Renal cortical epithelial cell (primary cell): ENCODE data around the gene EGFR. TPM values are rescaled to one million over a fixed set of nuclear protein-coding genes. Genes with fewer than 3 reads are reported as not detected.
"Not testable (repeated sequence)": the region's sequence is repeated elsewhere in the genome, so short reads cannot be mapped to it uniquely, and the experiment has no call there.

Source experiments
- DNase-seq: peaks from one replicate; pipeline ENCODE4 v3.0.0-alpha.2; 2011; ENCODE audit warnings: low read depth
- total RNA-seq: library from RNA; depleted of rRNA; stranded (reverse); fragments of >200 nt; gene quantifications from 2 replicates; pipeline ENCODE4 v1.2.3, GENCODE V29; 2014

EGFR gene
- total RNA-seq, 1 donor from 2014 or later: 97.1 TPM

DNA sequence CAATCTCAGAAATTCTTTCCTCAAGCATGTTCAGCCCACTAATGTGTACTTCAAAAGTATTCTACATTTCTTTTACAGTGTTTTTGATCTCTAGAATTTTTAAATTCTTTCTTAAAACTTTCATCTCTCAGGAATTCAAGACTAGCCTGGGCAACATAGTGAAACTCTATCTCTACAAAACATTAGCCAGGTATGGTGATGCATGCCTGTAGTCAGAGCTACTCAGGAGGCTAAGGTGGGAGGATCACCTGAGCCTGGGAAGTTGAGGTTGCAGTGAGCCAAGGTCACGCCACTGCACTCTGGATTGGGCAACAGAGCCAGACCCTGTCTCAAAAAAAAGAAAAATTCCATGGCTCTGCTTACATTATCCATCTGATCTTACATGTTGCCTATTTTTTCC lies 5.0 kb upstream of the EGFR start:
- no peak for DNase-seq

DNA sequence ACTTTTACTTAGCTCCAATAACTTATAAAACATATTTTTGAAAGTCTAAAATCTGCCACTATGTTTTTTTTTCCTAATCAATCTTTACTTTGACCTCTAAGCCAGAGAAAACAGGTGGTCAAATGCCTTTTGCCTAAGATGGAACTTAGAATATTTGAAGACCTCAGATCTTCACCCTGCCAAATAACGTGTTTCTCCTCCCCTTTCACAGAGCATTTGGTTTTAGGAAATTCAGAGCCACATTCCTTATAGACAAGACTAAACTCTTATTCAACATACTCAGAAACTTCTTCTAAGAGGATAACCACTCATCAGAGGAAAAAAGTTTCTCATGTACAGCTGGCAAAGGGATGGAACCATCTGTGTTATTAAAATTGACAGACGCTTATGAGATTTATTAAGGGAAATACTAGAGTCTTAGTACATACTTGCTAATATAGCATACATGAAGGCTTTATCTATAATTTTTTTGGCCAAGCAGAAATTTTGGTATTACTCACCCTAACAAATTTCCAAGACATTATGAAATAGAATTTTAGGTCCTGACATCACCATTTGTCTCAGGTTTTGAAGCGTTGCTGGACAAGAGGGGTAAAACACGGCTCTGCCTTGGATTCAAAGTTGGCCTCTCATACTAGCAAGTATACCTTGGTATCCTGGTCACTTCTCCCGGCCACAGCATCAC lies 2.6 kb upstream of the EGFR start:
- no peak for DNase-seq

DNA sequence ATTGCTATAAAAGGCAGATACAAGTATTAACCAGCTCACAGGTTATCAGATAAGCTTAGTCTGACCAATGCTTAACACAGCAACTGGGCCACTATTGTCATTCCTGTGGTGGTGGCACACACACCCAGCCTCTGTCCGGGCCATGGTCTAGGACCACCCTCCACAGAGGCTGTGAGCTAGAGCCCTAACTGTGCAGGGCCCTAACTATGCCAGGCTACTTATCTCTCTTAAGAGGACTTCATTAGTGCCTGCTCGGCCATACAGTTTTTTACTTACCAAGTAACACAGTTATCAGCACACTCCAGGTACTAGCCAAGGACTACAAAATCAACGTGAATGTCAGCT lies 2.1 kb upstream of the EGFR start:
- DNase-seq: no peak

DNA sequence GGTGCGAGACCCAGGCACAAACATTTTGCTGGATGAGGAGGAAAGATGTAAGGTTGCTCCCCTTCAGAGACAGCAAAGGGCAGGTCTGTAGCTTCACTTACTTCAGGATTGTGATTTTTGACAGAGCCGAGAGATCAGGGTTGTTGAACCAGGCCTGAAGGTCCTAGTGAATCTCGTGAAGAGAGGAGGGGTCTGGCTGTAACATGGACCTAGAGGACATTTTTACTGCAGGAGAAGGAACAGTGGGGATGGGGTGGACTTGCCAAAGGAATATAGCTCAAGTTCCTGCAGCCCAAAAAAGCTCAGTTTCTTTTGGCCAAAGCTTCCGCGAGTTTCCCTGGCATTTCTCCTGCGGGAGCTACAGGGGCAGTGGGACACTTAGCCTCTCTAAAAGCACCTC lies 976 bp upstream of the EGFR start:
- DNase-seq: no peak

GRCh38 chr7:55019191-55019690 lies 424 bp downstream of the EGFR start:
- no peak for DNase-seq

DNA sequence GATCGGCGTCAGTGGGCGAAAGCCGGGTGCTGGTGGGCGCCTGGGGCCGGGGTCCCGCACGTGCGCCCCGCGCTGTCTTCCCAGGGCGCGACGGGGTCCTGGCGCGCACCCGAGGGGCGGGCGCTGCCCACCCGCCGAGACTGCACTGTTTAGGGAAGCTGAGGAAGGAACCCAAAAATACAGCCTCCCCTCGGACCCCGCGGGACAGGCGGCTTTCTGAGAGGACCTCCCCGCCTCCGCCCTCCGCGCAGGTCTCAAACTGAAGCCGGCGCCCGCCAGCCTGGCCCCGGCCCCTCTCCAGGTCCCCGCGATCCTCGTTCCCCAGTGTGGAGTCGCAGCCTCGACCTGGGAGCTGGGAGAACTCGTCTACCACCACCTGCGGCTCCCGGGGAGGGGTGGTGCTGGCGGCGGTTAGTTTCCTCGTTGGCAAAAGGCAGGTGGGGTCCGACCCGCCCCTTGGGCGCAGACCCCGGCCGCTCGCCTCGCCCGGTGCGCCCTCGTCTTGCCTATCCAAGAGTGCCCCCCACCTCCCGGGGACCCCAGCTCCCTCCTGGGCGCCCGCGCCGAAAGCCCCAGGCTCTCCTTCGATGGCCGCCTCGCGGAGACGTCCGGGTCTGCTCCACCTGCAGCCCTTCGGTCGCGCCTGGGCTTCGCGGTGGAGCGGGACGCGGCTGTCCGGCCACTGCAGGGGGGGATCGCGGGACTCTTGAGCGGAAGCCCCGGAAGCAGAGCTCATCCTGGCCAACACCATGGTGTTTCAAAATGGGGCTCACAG lies 1.1 kb downstream of the EGFR start:
- no peak for DNase-seq

DNA sequence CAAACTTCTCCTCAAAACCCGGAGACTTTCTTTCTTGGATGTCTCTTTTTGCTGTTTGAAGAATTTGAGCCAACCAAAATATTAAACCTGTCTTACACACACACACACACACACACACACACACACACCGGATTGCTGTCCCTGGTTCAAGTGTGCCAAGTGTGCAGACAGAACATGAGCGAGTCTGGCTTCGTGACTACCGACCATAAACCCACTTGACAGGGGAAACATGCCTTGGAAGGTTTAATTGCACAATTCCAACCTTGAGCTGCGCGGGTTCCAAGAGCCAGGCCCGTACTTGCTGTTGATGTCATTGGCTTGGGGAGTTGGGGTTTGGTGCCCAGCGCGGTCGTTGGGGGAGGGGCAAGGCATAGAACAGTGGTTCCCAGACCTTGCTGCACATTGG lies 1.7 kb downstream of the EGFR start:
- DNase-seq: peak; percentile 59

- no peak for DNase-seq
Observed at GRCh38 chr7:55021053-55021452, 2.2 kb downstream of the EGFR start.

- peak; percentile 15 for DNase-seq
Observed at GRCh38 chr7:55022002-55022985, 3.5 kb downstream of the EGFR start.

DNA sequence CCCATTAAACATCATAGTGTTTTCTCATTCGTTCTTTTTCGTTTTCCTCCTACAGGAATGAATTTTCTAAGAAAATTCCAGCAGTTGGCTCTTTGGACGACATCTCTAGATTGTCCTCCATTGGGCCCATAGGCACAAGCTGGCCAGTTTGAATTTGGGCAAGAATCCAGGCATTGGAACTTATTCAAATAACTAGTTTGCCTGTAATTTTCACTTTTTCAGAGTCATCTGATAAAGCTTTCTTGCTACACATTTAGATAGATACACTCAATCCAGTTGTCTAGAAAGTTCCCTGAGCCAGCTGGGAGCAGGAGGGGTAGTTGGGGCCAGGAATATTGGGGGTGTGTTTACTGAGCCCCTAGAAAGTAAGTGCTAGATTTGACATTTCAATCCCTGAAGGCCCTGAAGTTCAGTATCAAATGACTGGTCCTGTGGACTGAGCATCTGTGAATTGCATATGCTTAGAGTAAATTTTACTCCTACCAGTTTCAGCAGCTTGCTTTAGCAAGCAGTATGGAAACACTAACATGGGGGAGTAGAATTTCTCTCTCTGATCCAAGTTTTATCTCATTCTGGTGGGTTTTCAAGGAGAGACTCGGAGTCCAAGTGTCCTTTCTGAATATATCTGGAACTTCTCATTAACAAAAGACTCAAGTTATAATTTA lies 5.2 kb downstream of the EGFR start:
- DNase-seq: no peak

DNA sequence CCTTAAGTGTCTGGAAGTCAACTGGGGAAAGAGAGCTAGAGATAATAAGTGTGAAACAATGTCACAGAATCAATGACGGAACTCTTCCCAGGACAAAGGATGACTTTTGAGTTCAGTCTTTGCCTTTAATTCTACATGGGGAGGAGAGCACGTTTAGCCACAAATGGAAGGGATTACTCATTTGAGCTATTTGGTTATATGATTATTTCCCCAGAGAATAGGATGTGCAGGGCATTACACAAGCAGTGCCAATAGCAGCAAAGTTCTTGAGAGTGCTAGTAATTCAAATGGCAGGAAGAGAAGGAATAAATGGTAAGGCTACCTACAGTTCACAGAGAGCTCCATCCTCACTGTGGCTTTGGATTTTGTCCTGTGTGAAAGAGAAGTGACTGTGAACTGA lies 6.0 kb downstream of the EGFR start:
- no peak for DNase-seq

DNA sequence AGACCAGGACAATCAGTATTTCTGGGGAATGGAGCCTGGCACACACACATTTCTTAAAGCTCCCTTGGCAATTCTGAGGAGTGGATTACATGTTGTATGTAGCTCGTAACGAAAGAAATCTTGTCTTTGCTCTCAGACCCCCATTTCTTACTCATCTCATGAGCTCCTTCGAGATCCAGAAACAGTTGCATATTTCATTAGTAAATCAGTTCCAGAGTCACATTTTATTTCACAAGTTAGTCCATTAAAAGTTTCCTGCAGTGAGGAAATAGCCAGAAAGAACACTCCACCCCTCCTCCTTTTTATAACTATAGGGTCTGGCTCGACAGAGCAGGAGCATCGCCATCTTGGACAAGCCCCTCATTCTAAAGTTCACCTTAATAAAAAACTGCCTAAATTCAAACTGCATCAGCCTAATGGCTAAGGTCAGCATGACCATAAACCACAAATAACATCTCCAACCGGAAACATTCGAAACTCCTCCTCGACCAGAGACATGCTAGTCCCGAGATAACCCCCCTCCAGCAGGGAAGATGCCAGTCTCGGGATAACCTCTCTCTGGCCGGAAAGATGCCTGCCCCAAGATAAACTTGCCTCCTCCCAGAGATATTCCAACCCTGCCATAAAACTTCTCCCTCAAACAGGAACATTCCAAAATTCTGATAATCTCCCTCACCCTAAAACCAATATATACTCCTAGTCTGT lies 7.4 kb downstream of the EGFR start:
- peak; percentile 64 for DNase-seq

DNA sequence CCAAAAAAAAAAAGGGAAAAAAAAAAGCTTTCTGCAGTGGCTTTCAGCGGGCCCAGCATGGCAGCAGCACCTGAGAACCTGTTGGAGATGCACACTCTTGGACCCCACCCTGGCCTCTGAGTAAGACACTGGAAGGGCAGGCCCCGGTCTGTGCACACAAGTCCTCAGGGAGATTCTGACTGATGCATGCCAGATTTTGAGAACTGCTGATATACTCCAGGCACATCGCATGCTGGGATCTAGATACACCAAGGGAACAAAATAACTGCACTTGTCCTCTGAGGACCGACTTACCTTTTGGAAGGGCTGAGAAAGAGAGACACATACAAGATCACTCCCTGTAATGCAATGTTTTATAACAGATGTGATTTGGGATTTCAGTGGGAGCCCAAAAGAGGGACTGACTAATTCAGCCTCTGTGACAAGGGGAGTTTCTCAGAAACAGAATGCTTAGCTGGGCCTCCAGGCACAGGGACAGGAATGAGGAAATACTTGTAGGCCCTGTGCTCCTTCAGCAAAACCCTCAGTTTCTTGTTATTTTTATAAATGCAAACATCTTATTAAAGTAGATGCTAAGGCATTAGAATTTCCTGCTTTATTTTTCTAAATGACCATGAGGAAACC lies 8.2 kb downstream of the EGFR start:
- DNase-seq: peak; percentile 58

DNA sequence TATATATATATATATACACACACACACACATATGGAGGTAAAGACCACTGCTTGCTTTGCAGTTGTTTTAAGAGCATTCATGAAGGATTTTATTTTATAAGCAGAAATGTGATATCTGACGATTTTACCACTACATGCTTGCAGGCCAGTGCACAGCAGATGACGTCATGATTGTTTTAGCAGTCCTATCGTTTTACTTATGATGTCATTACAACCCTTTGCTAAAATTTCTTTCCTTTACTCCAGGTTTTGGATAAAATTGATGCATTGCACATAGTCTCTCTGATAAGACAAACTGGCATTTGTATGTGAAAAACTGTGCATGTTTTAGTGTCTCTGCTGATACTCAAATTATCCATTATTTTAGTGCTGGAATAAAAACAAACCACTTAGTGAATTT lies 9.2 kb downstream of the EGFR start:
- no peak for DNase-seq

DNA sequence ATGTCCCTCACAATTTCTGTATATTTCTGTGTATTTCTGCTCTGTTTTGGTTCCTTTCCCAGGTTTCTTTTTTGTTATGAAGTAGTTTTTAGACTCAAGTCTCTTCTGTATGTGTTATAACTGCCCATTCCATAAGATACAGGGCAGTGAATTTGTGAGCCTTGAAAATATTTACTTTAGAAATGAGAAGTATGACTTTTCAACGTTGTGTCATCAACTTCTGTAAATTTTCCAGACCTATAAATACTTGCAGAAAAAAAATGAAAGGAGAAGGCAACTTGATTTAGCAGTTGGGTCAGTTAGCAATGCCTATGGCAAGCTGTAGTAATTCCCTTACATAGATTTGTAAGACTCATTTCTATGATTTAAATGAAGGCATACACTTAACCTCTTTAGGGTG lies 11.5 kb downstream of the EGFR start:
- no peak for DNase-seq

DNA sequence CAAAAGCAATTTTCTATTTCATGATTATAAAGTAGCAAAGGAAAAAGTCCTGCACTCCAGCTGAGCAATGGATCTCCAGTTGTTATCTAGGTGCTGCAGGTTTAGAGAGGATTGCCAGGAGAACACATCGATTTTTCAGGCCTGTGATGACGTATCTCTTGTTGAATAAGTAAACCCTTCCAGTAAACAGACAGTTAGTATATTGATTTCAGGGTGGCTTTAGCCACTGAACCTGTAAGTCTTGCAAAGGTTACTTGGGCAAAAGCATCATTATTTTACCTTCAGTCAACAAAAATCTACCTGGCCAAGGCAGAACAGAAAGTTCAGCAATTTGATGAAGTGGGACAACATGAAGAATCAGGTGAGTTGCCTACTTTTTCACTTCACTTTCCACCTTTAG lies 12.3 kb downstream of the EGFR start:
- no peak for DNase-seq

GRCh38 chr7:55032069-55032699 lies 13.4 kb downstream of the EGFR start:
- no peak for DNase-seq

DNA sequence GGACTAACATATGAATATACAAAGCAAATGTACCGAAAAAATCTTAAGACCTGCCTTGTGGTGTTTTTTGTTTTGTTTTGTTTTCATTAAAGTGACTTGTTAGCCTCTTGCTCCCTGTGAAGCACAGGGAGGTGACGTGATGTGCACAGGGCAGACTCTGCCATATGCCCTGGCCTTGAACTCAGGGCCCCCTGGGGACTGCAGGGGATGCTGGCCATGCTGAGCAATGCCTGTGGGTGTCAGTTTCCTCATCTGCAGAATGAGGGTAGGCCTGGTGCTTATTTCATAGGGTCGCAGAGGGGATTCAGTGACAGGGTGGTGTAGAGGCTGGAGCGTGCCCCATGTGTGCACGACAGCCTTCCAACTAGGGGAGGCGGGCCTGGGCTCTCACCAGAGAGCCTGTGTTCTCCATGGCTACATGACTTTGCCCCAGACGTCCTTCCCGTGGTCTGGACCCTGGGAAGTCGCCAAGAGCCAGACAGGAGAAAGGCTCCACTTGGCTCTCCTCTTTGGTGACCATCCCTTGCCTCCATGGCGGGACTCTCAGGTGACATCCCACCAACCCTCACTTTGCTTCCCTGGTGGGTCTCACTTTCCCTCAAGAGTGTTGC lies 14.5 kb downstream of the EGFR start:
- DNase-seq: no peak

DNA sequence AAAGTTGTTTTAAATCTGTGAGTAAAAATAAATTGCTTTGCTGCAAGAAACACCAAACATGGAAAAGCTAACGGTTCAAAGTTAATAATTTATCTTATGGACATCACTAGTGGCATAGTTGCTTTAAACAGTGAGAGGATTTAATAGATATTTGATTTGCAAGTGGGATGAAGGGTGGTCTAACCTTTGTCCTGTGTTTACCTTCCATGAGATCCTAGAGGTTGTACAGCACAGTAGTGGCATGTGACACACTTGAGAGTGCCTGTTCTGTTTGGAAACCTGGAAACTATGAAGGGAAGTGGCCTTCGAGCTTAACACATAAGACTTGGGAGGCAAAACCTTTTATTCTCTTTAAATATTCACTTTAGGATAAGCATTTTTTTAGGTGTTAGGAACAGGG lies 16.0 kb downstream of the EGFR start:
- DNase-seq: peak; percentile 47

DNA sequence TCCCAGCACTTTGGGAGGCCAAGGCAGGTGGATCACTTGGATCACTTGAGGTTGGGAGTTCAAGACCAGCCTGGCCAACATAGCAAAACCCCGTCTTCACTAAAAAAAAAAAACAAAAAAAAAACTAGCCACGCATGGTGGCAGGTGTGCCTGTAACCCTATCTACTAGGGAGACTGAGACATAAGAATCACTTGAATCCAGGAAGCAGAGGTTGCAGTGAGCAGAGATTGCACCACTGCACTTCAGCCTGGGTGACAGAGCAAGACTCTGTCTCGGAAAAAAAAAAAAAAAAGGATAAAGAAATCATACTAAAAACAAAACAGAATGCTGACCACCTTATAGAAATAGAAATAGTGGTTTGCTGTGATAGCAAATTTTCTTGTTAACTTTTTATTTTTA lies 16.6 kb downstream of the EGFR start:
- DNase-seq: not testable (repeated sequence)
